GM23248 (cell line): ENCODE results near the gene ACTN4. TPM values are rescaled to one million over a fixed set of nuclear protein-coding genes. Genes with fewer than 3 reads are reported as not detected.

Experiments used
- DNase-seq: peaks from one replicate; pipeline ENCODE4 v3.0.0-alpha.2; 2015
- H2AFZ ChIP-seq: fragments of 200-600 bp; sonication (generic); 2 replicates; pipeline ENCODE4 v1.6.1; 2016; ENCODE audit warnings: antibody characterized with exemption
- H3F3A ChIP-seq: fragments of 200-600 bp; sonication (generic); 2 replicates; pipeline ENCODE4 v1.6.1; 2016; ENCODE audit warnings: mild to moderate bottlenecking, antibody characterized with exemption, mixed run types; ENCODE audit not compliant: insufficient read depth
- H3K27ac ChIP-seq: fragments of 200-600 bp; sonication (generic); 2 replicates; pipeline ENCODE4 v1.5.1; 2016; ENCODE audit warnings: mild to moderate bottlenecking
- H3K27me3 ChIP-seq: fragments of 200-600 bp; sonication (generic); replicated peaks from 2 replicates; pipeline ENCODE4 v1.6.1; 2016; ENCODE audit warnings: mild to moderate bottlenecking; ENCODE audit not compliant: insufficient read depth
- H3K36me3 ChIP-seq: fragments of 200-600 bp; sonication (generic); 2 replicates; pipeline ENCODE4 v1.6.1; 2016; ENCODE audit warnings: low read depth, mild to moderate bottlenecking
- H3K4me1 ChIP-seq: fragments of 200-600 bp; sonication (generic); 2 replicates; pipeline ENCODE4 v1.6.1; 2016; ENCODE audit warnings: mild to moderate bottlenecking; ENCODE audit not compliant: insufficient read depth
- H3K4me2 ChIP-seq: fragments of 200-600 bp; sonication (generic); one replicate; pipeline ENCODE4 v1.6.1; 2016; ENCODE audit warnings: mild to moderate bottlenecking; ENCODE audit not compliant: unreplicated experiment
- H3K4me3 ChIP-seq: fragments of 200-600 bp; sonication (generic); 2 replicates; pipeline ENCODE4 v1.5.1; 2016; ENCODE audit warnings: mild to moderate bottlenecking
- H3K79me2 ChIP-seq: fragments of 200-600 bp; sonication (generic); 2 replicates; pipeline ENCODE4 v1.6.1; 2016; ENCODE audit warnings: mild to moderate bottlenecking; ENCODE audit not compliant: insufficient read depth
- H3K9ac ChIP-seq: fragments of 200-600 bp; sonication (generic); 2 replicates; pipeline ENCODE4 v1.6.1; 2016; ENCODE audit warnings: mild to moderate bottlenecking
- H3K9me2 ChIP-seq: fragments of 200-600 bp; sonication (generic); 2 replicates; pipeline ENCODE4 v1.6.1; 2016; ENCODE audit warnings: mixed run types, mild to moderate bottlenecking, moderate library complexity; ENCODE audit not compliant: insufficient read depth
- H3K9me3 ChIP-seq: fragments of 200-600 bp; sonication (generic); one replicate; pipeline ENCODE4 v1.6.1; 2017; ENCODE audit warnings: low read depth
- H4K20me1 ChIP-seq: fragments of 200-600 bp; sonication (generic); 2 replicates; pipeline ENCODE4 v1.6.0; 2016; ENCODE audit not compliant: insufficient read depth
- EZH2 ChIP-seq: fragments of 200-600 bp; sonication (generic); IDR thresholded peaks from 2 replicates; pipeline ENCODE4 v1.6.1; 2018; ENCODE audit warnings: antibody characterized with exemption, mild to moderate bottlenecking; ENCODE audit not compliant: insufficient read depth, poor library complexity, severe bottlenecking
- EZH2phosphoT487 ChIP-seq: fragments of 200-600 bp; sonication (generic); IDR thresholded peaks from 2 replicates; pipeline ENCODE4 v1.6.1; 2018; ENCODE audit warnings: antibody characterized with exemption, moderate library complexity, mild to moderate bottlenecking, low read depth; ENCODE audit not compliant: insufficient read depth
- WGBS, 2 experiments: methylation state at CpG; one replicate each; pipeline ENCODE4 v1.1.6; 2015 to 2017; ENCODE audit warnings: low lambda C conversion rate in 2 of 2, low coverage in 1 of 2; ENCODE audit errors: missing lambda C conversion rate in 2 of 2; 5-methylcytosine and 5-hydroxymethylcytosine counted together
- in situ Hi-C: fragments of 300-500 bp; cut with MboI; formaldehyde crosslinking; loops from 2 replicates; pipeline ENCODE4 v1.15.0; 2020
- polyA plus RNA-seq: library from polyadenylated mRNA; unstranded; fragments of >200 nt; fragmentation: Nextera tagmentation; extraction: Ambion mirVana; gene quantifications from 2 replicates; pipeline ENCODE4 v1.2.1, GENCODE V29; 2016
- total RNA-seq: library from RNA; depleted of rRNA; stranded (reverse); fragments of >200 nt; shearing (Covaris generic); gene quantifications from 2 replicates; pipeline ENCODE4 v1.2.3, GENCODE V29; 2014

Gene ACTN4
- total and polyA plus RNA-seq, 2 experiments from 2014 or later, result 84.6 to 477 TPM

DNA sequence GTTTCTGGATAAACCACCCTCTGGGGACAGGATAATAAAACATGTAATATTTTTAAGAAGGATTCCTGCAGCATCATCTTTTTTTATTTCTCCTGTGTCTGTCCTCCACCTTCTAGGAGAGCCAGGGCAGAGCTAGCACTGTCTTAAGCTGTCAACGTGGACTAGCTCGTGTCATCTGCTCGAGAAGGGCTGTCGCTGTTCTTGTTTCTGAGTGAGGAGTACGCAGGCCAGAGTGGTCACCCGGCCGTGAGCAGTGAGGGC is 83.0 kb downstream of the ACTN4 start:
- Histone ChIP-seq H3K4me2 (no peak overlapping the region), H4K20me1 (no peaks in the 10 kb centered on the region), H3K9me3 (no peaks in the 10 kb centered on the region), H3K27ac (no peak overlapping the region), H3K36me3 (peaks cover 24% of the 10 kb centered on the region), H3K9me2 (no peaks in the 10 kb centered on the region), H3K4me1 (no peaks in the 10 kb centered on the region), H3K9ac (no peak overlapping the region), H3F3A (peaks cover 43% of the 10 kb centered on the region), H3K4me3 (no peak overlapping the region), H3K79me2 (0 out of 2 replicates have a peak, but pooled peaks cover 5% of the 10 kb centered on the region), H2AFZ (no peak overlapping the region), H3K27me3 (no peaks in the 10 kb centered on the region)
- TF ChIP-seq EZH2phosphoT487 (no peak), EZH2 (no peak)
- DNase-seq, result no peak
- in situ Hi-C loops, result no loop called here
- 88 to 90% methylated on average over 7 of the region's 7 CpGs for WGBS, 2 experiments

- no peaks in the 10 kb centered on the region for H4K20me1 ChIP-seq
- no peaks in the 10 kb centered on the region for H3K27me3 ChIP-seq
- H3K4me1 ChIP-seq, result no peaks in the 10 kb centered on the region
- WGBS, 2 experiments, result 88 to 89% methylated on average over 19 of the region's 19 CpGs
- H3K9me3 ChIP-seq, result no peaks in the 10 kb centered on the region
- H3K36me3 ChIP-seq, result peaks cover 18% of the 10 kb centered on the region
- 0 out of 2 replicates have a peak, but pooled peaks cover under 1% of the 10 kb centered on the region for H3K79me2 ChIP-seq
- H2AFZ ChIP-seq, result no peak overlapping the region
- no peaks in the 10 kb centered on the region for H3K9me2 ChIP-seq
- DNase-seq, result no peak
- no peak overlapping the region for H3K27ac ChIP-seq
- no peak overlapping the region for H3K4me3 ChIP-seq
- TF ChIP-seq EZH2, result no peak
- no peak for TF ChIP-seq EZH2phosphoT487
- peaks cover 43% of the 10 kb centered on the region for H3F3A ChIP-seq
- H3K9ac ChIP-seq, result no peak overlapping the region
- H3K4me2 ChIP-seq, result no peak overlapping the region
- in situ Hi-C loops, result no loop called here
These were observed 83.5 kb downstream of the ACTN4 start for GRCh38 chr19:38730731-38731589.

DNA sequence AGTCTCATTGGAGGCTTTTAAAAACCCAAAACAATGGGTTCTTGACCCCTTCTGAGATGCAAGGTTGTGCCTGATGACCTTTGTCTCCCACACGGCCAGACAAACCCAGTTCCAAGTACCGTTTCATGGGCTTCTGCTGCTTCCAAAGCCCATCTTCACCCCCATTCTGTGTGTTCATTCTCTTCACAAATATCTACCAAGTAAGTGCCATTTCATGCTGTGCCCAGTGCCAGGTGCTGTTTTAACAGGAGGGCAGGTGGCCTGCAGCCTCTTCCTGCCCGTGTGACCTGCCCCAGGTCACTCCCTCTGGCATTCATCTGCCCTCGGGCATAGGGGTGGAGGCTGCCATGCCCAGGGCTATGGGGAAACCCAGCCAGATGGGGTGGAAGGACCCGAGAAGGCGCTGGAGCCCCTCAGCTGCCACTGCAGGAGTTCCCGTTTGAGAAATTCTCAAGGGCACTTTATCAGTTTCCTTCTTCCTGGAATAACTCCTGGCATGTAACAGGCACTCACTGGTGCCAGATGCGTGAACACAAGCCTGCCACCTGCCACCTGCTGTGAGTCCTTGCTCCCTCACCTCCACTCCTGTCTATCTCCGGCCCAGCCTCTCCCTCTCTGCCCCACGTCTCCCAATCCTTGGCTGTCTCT is 84.3 kb downstream of the ACTN4 start:
- H3K4me3 ChIP-seq, result no peak overlapping the region
- no peaks in the 10 kb centered on the region for H3K79me2 ChIP-seq
- no peak overlapping the region for H3K27ac ChIP-seq
- 77 to 81% methylated on average over 10 of the region's 10 CpGs for WGBS, 2 experiments
- no peak for TF ChIP-seq EZH2phosphoT487
- TF ChIP-seq EZH2, result no peak
- in situ Hi-C loops, result no loop called here
- H3K9me3 ChIP-seq, result no peaks in the 10 kb centered on the region
- DNase-seq, result no peak
- H3K27me3 ChIP-seq, result no peaks in the 10 kb centered on the region
- no peaks in the 10 kb centered on the region for H4K20me1 ChIP-seq
- peaks cover 17% of the 10 kb centered on the region; the same call in 1 of the 2 replicates for H3K36me3 ChIP-seq
- peaks cover 43% of the 10 kb centered on the region for H3F3A ChIP-seq
- H3K4me1 ChIP-seq, result no peaks in the 10 kb centered on the region
- no peaks in the 10 kb centered on the region for H3K9me2 ChIP-seq
- no peak overlapping the region for H3K4me2 ChIP-seq
- no peak overlapping the region for H3K9ac ChIP-seq
- H2AFZ ChIP-seq, result no peak overlapping the region

- 89 to 100% methylated on average over 1 of the region's 1 CpG for WGBS, 2 experiments
- H3K79me2 ChIP-seq, result no peaks in the 10 kb centered on the region
- no peak overlapping the region for H3K4me2 ChIP-seq
- H3K9me2 ChIP-seq, result no peaks in the 10 kb centered on the region
- TF ChIP-seq EZH2 (no peak), EZH2phosphoT487 (no peak)
- H3K27me3 ChIP-seq, result no peaks in the 10 kb centered on the region
- H3K36me3 ChIP-seq, result peaks cover 17% of the 10 kb centered on the region; the same call in 1 of the 2 replicates
- no peak for DNase-seq
- H3K4me3 ChIP-seq, result no peak overlapping the region
- no peak overlapping the region for H3K27ac ChIP-seq
- H3K4me1 ChIP-seq, result no peaks in the 10 kb centered on the region
- no peaks in the 10 kb centered on the region for H4K20me1 ChIP-seq
- no peak overlapping the region for H2AFZ ChIP-seq
- in situ Hi-C loops, result no loop called here
- no peaks in the 10 kb centered on the region for H3K9me3 ChIP-seq
- peaks cover 43% of the 10 kb centered on the region for H3F3A ChIP-seq
- no peak overlapping the region for H3K9ac ChIP-seq
These were observed 85.7 kb downstream of the ACTN4 start for GRCh38 chr19:38733241-38733492.
